GM12874 (cell line): ENCODE results near the gene CYP4F12.

ENCODE experiments used
- TF ChIP-seq, protein P1 (sequence below): IDR thresholded peaks from 2 replicates; pipeline ENCODE4 v1.5.1; 2011; ENCODE audit warnings: low read depth, mild to moderate bottlenecking, control low read depth, low read length, moderate library complexity; ENCODE audit not compliant: insufficient read depth

CYP4F12 gene

DNA sequence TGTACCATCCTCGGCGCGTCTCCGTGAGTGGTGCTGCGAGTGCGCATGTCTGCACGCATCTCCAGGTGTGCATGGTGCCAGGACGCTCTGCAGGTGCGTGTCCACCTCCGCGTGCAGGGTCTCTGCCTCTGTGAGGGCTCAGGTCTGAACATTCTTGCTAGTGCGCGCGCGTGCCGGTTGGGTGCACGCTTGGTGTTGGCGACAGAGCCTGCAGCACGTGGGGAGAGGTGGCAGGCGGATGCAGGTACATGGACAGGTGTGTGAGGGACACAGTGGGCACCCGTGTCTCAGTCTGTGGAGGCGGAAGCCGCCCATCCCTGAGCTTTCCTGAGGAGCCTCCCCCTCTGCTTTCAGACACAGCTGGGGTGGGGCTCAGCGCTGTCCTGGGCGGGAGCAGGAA lies 50.1 kb downstream of the CYP4F12 start:
- TF ChIP-seq, protein P1, sequence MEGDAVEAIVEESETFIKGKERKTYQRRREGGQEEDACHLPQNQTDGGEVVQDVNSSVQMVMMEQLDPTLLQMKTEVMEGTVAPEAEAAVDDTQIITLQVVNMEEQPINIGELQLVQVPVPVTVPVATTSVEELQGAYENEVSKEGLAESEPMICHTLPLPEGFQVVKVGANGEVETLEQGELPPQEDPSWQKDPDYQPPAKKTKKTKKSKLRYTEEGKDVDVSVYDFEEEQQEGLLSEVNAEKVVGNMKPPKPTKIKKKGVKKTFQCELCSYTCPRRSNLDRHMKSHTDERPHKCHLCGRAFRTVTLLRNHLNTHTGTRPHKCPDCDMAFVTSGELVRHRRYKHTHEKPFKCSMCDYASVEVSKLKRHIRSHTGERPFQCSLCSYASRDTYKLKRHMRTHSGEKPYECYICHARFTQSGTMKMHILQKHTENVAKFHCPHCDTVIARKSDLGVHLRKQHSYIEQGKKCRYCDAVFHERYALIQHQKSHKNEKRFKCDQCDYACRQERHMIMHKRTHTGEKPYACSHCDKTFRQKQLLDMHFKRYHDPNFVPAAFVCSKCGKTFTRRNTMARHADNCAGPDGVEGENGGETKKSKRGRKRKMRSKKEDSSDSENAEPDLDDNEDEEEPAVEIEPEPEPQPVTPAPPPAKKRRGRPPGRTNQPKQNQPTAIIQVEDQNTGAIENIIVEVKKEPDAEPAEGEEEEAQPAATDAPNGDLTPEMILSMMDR: no peak

DNA sequence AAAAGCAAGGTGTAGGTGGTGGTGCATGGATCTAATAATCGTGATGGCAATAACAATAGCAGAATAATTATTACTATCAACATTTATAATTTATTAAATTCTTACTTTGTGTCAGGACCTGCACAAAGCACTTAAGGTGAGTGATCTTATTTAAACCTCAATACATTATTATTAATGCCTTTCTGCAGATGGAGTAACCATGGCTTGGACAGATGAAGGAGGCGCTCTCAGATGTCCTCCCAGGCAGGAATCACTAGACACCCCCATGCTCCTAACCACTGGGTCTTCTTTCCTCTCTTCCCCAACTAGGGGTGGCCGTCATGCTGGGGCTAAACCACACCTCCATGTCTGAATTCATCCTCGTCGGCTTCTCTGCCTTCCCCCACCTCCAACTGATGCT lies 54.8 kb downstream of the CYP4F12 start, which contains the start of gene OR10H2:
TSS of gene OR10H2 (plus strand) at position 301 of the 400 bp plus-strand sequence. CDS start at position 321, 20 bp downstream.
- TF ChIP-seq, protein P1: no peak

DNA sequence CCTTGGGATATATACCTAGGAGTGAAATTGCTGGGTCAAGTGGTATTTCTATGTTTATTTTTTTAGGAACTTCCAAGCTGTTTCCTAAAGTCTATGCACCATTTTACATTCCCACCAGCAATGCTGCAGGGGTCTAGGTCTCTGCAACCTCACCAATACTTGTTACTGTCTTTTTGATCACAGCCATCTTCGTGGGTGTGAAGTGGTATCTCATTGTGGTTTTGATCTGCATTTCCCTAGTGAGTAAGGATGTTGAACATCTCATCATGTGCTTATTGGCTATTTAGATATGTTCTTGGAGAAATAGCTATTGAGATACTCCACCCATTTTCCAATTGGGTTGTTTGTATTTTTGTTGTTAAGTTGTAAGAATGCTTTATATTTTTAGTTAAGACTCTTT lies 57.7 kb downstream of the CYP4F12 start:
- TF ChIP-seq, protein P1: no peak

DNA sequence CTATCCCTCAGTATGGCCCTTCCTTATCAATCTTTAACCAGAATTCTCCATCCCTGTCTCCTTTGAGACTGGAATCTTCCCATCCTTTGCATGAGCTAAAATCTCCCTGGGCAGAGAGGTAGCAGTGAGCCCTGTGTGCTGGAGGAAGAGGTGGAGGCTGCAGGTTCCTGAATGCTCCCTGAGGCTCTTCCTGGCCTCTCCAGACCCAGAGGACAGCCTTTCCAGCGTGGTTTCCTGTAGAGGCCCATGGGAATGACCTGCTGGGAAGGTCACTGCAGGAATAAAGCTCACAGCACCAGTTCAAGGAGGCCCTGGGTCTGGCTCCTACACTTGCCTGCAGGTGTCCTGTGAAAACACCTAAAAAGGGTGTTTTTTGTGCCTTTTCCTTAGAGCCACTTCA lies 59.5 kb downstream of the CYP4F12 start:
- TF ChIP-seq, protein P1: no peak

DNA sequence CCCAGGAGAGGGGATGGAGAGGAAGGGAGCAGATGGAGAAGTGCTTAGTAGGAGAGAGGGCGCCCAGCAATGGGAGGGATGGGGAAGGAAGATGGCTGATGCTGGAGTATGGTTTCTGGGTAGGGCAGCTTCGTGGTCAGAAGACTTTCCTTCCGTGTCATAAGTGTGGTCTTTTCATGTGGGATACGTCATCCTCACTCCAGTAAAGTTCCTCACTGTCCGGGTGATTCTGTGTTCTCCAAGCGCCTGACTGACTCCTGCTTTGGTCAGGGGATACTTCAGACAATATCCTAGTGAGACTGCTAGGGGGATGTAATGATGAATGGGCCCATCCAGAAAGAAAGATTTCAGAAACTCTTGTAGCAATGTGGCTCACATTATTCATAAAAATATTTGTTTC lies 61.0 kb downstream of the CYP4F12 start:
- TF ChIP-seq, protein P1: no peak

DNA sequence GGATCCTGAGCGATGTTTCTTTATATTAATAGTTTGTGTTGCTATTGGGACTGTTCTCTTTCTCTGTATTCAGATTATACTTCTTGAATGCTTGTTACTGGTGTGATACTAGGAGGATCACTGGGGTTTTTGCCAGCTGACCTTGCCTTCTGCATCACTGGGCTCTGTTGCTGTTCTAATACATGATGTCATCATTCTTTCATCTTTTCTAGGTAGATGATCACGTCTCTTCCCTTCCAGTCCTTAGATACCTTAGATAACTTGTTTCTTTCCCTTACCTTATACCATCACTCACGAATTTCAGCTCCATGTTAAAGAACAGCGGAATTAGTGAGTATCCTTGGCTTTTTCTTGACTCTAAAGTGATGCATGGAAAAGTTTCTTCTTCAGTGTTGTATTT lies 64.8 kb downstream of the CYP4F12 start, which contains the start of gene OR10H3:
TSS of gene OR10H3 (plus strand) at position 264 of the 400 bp plus-strand sequence. CDS start 3,408 bp downstream, outside the sequence.
- TF ChIP-seq, protein P1: no peak

DNA sequence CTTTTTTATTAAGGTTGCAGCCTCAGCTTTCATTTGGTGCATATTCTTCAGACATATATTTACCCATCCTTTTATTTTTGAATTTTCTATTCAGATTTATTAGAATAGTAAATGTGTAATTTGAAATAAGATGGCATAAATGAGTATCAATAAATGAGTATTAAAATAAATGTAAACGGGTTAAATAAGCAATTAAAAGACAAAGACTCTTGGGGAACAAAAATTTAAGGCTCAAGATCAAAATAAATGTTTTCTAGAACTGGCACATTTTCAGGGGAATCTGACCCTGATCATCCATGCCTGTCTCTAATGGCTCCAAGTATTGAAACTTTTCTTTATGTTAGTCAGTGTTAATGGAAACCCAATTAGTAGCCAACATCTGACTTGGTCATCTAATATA lies 67.9 kb downstream of the CYP4F12 start:
- TF ChIP-seq, protein P1: no peak
